ENCODE results near the gene THRSP.
"Not testable (repeated sequence)": the region's sequence is repeated elsewhere in the genome, so short reads cannot be mapped to it uniquely, and the experiment has no call there.

THRSP gene

DNA sequence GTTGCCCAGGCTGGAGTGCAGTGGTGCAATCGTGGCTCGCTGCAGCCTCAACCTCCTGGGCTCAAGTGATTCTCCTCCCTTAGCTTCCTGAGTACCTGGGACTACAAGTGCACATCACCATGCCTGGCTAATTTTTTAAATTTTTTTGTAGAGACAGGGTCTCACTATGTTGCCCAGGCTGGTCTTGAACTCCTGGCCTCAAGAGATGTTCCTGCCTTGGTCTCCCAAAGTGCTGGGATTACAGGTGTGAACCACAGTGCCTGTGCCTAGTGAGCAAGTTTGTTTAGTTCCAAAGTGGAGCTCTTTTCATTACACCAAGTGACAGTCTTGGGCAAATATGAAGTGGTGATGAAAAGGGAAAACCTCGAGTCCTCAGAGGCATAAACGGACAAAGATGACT is 13.9 kb downstream of the THRSP start:
- H3K27me3 ChIP-seq (ENCODE audit: control insufficient read depth in 2 of 2, insufficient read depth in 2 of 2, low read length in 2 of 2); H3K9ac ChIP-seq (ENCODE audit: low read depth in 1 of 2, low read length in 2 of 2); H3K27ac ChIP-seq (ENCODE audit: low read depth in 2 of 2, low read length in 2 of 2); H3K9me3 ChIP-seq (ENCODE audit: control insufficient read depth in 2 of 2, low read length in 2 of 2); H3K36me3 ChIP-seq (ENCODE audit: control insufficient read depth in 2 of 2, insufficient read depth in 2 of 2, low read length in 2 of 2): not testable (repeated sequence)
- Histone ChIP-seq H3K4me3 (ENCODE audit: low read length in 2 of 2) (peak overlapping the region; percentile 27 to 94), H3K4me1 (ENCODE audit: control insufficient read depth in 2 of 2, insufficient read depth in 2 of 2, low read length in 2 of 2) (peaks cover 13 to 14% of the 10 kb centered on the region in 2 donors)

- Histone ChIP-seq H3K4me1 (ENCODE audit: control insufficient read depth in 2 of 2, insufficient read depth in 2 of 2, low read length in 2 of 2) (peaks cover 13 to 14% of the 10 kb centered on the region in 2 donors), H3K4me3 (ENCODE audit: low read length in 2 of 2) (peak overlapping the region; percentile 94 to 95), H3K27me3 (ENCODE audit: control insufficient read depth in 2 of 2, insufficient read depth in 2 of 2, low read length in 2 of 2) (no peaks in the 10 kb centered on the region), H3K36me3 (ENCODE audit: control insufficient read depth in 2 of 2, insufficient read depth in 2 of 2, low read length in 2 of 2) (no peaks in the 10 kb centered on the region), H3K9ac (ENCODE audit: low read depth in 1 of 2, low read length in 2 of 2) (peak overlapping the region; percentile 90 to 95), H3K9me3 (ENCODE audit: control insufficient read depth in 2 of 2, low read length in 2 of 2) (no peaks in the 10 kb centered on the region), H3K27ac (ENCODE audit: low read depth in 2 of 2, low read length in 2 of 2) (no peak overlapping the region)
These were observed 14.8 kb downstream of the THRSP start for GRCh38 chr11:78078218-78079167.

- Histone ChIP-seq H3K4me3 (ENCODE audit: low read length in 2 of 2) (peak within 1 kb of the TSS; percentile 94 to 95), H3K9me3 (ENCODE audit: control insufficient read depth in 2 of 2, low read length in 2 of 2) (no peaks in the 10 kb centered on the region), H3K4me1 (ENCODE audit: control insufficient read depth in 2 of 2, insufficient read depth in 2 of 2, low read length in 2 of 2) (peaks cover 13 to 14% of the 10 kb centered on the region in 2 donors), H3K36me3 (ENCODE audit: control insufficient read depth in 2 of 2, insufficient read depth in 2 of 2, low read length in 2 of 2) (no peaks in the 10 kb centered on the region), H3K27me3 (ENCODE audit: control insufficient read depth in 2 of 2, insufficient read depth in 2 of 2, low read length in 2 of 2) (no peaks in the 10 kb centered on the region), H3K9ac (ENCODE audit: low read depth in 1 of 2, low read length in 2 of 2) (peak within 1 kb of the TSS; percentile 90 to 95), H3K27ac (ENCODE audit: low read depth in 2 of 2, low read length in 2 of 2) (peak within 1 kb of the TSS; percentile 80 to 81)
These were observed 15.8 kb downstream of the THRSP start, which contains the start of gene NDUFC2 for GRCh38 chr11:78079232-78080083. Gene NDUFC2, minus strand, starts transcription at chr11:78079862. Its CDS starts 118 bp downstream, at chr11:78079744.

GRCh38 chr11:78080084-78080817 is 16.6 kb downstream of the THRSP start:
- Histone ChIP-seq H3K4me3 (ENCODE audit: low read length in 2 of 2) (peak overlapping the region; percentile 94 to 95), H3K4me1 (ENCODE audit: control insufficient read depth in 2 of 2, insufficient read depth in 2 of 2, low read length in 2 of 2) (peaks cover 13 to 14% of the 10 kb centered on the region in 2 donors), H3K9ac (ENCODE audit: low read depth in 1 of 2, low read length in 2 of 2) (peak overlapping the region; percentile 90 to 95), H3K36me3 (ENCODE audit: control insufficient read depth in 2 of 2, insufficient read depth in 2 of 2, low read length in 2 of 2) (no peaks in the 10 kb centered on the region), H3K9me3 (ENCODE audit: control insufficient read depth in 2 of 2, low read length in 2 of 2) (no peaks in the 10 kb centered on the region), H3K27ac (ENCODE audit: low read depth in 2 of 2, low read length in 2 of 2) (peak overlapping the region; percentile 80 to 81), H3K27me3 (ENCODE audit: control insufficient read depth in 2 of 2, insufficient read depth in 2 of 2, low read length in 2 of 2) (no peaks in the 10 kb centered on the region)

DNA sequence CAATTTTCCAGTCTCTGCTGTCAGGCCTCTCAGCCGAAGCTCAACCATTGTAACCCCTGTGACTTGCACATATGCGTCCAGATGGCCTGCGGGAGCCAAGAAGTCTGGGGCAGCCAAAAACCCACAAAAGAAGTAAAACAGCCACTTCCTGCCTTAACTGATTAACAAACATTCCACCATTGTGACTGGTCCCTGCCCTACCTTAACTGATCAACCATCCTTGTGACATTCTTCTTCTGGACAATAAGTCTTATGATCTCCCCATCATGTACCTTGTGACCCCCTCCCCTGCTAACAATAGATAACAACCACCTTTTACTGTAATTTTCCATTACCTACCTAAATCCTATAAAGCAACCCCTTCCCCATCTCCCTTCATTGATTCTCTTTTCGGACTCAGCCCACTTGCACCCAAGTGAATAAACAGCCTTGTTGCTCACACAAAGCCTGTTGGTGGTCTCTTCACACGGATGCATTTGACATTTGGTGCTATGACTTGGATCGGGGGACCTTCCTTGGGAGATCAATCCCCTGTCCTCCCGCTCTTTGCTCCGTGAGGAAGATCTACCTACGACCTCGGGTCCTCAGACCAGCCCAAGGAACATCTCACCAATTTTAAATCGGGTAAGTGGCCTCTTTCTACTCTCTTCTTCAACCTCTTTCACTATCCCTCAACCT is 17.3 kb downstream of the THRSP start:
- Histone ChIP-seq H3K4me1 (ENCODE audit: control insufficient read depth in 2 of 2, insufficient read depth in 2 of 2, low read length in 2 of 2) (peaks cover 11 to 14% of the 10 kb centered on the region in 2 donors), H3K4me3 (ENCODE audit: low read length in 2 of 2) (no peak overlapping the region), H3K27ac (ENCODE audit: low read depth in 2 of 2, low read length in 2 of 2) (no peak overlapping the region)

DNA sequence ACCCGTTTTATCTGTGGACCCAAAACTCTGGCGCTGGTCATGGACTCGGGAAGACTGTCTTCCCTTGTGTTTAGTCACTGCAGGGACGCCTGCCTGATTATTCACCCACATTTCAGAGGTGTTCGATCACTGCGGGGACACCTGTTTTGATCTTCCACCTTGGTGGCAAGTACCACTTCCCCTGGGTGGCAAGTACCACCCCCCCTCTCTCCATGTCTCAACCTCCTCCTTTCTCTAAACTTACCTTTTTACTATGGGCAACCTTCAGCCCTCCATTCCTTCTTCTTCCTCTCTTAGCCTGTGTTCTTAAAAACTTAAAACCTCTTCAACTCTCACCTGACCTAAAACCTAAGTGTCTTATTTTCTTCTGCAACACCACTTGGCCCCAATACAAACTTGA is 17.9 kb downstream of the THRSP start:
- Histone ChIP-seq H3K4me3 (ENCODE audit: low read length in 2 of 2) (no peak overlapping the region), H3K27me3 (ENCODE audit: control insufficient read depth in 2 of 2, insufficient read depth in 2 of 2, low read length in 2 of 2) (no peaks in the 10 kb centered on the region), H3K27ac (ENCODE audit: low read depth in 2 of 2, low read length in 2 of 2) (no peak overlapping the region), H3K4me1 (ENCODE audit: control insufficient read depth in 2 of 2, insufficient read depth in 2 of 2, low read length in 2 of 2) (peaks cover 9 to 13% of the 10 kb centered on the region in 2 donors), H3K9me3 (ENCODE audit: control insufficient read depth in 2 of 2, low read length in 2 of 2) (no peaks in the 10 kb centered on the region), H3K36me3 (ENCODE audit: control insufficient read depth in 2 of 2, insufficient read depth in 2 of 2, low read length in 2 of 2) (no peaks in the 10 kb centered on the region), H3K9ac (ENCODE audit: low read depth in 1 of 2, low read length in 2 of 2) (no peak overlapping the region)

More for the DNA sequence above, 17.3 kb downstream of the THRSP start:
- Histone ChIP-seq H3K27me3 (ENCODE audit: control insufficient read depth in 2 of 2, insufficient read depth in 2 of 2, low read length in 2 of 2) (no peaks in the 10 kb centered on the region), H3K9me3 (ENCODE audit: control insufficient read depth in 2 of 2, low read length in 2 of 2) (no peaks in the 10 kb centered on the region), H3K9ac (ENCODE audit: low read depth in 1 of 2, low read length in 2 of 2) (no peak overlapping the region), H3K36me3 (ENCODE audit: control insufficient read depth in 2 of 2, insufficient read depth in 2 of 2, low read length in 2 of 2) (no peaks in the 10 kb centered on the region)

DNA sequence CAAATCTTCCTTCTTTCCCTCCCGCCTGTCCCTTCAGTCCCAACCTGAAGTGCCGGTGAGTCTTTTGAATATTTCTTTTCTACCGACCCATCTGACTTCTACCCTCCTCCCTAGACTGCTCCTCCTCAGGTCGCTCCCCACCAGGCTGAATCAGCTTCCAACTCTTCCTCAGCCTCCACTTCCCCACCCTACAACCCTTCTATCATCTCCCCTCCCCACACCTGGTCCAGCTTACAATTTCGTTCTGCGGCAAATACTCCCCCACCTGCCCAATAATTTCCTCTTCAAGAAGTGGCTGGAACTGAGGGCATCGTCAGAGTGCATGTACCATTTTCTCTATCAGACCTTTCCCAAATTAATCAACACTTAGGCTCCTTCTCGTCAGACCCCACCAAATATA is 18.5 kb downstream of the THRSP start:
- Histone ChIP-seq H3K9ac (ENCODE audit: low read depth in 1 of 2, low read length in 2 of 2) (no peak overlapping the region), H3K27me3 (ENCODE audit: control insufficient read depth in 2 of 2, insufficient read depth in 2 of 2, low read length in 2 of 2) (no peaks in the 10 kb centered on the region), H3K27ac (ENCODE audit: low read depth in 2 of 2, low read length in 2 of 2) (no peak overlapping the region), H3K36me3 (ENCODE audit: control insufficient read depth in 2 of 2, insufficient read depth in 2 of 2, low read length in 2 of 2) (no peaks in the 10 kb centered on the region), H3K4me1 (ENCODE audit: control insufficient read depth in 2 of 2, insufficient read depth in 2 of 2, low read length in 2 of 2) (peaks cover 6 to 11% of the 10 kb centered on the region in 2 donors), H3K9me3 (ENCODE audit: control insufficient read depth in 2 of 2, low read length in 2 of 2) (no peaks in the 10 kb centered on the region), H3K4me3 (ENCODE audit: low read length in 2 of 2) (no peak overlapping the region)

DNA sequence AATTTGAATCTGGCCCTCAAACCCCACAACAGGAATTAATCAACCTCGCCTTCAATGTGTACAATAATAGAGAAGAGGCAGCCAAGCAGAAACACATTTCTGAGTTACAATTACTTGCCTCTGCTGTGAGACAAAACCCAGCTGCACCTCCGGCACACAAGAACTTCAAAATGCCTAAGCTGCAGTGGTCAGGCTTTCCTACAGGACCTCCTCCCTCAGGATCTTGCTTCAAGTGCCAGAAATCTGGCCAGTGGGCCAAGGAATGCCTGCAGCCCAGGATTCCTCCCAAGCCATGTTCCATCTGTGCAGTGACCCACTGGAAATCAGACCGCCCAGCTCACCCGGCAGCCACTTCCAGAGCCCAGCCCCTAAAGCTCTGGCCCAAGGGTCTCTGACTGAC is 19.4 kb downstream of the THRSP start:
- H3K9ac ChIP-seq (ENCODE audit: low read depth in 1 of 2, low read length in 2 of 2), result no peak overlapping the region

GRCh38 chr11:78084506-78084905 is 20.8 kb downstream of the THRSP start:
- not testable (repeated sequence) for H3K27ac ChIP-seq (ENCODE audit: low read depth in 2 of 2, low read length in 2 of 2)

More for the DNA sequence above, 19.4 kb downstream of the THRSP start:
- no peaks in the 10 kb centered on the region for H3K9me3 ChIP-seq (ENCODE audit: control insufficient read depth in 2 of 2, low read length in 2 of 2)
- H3K27ac ChIP-seq (ENCODE audit: low read depth in 2 of 2, low read length in 2 of 2), result no peak overlapping the region
- peaks cover 4 to 5% of the 10 kb centered on the region in 2 donors for H3K4me1 ChIP-seq (ENCODE audit: control insufficient read depth in 2 of 2, insufficient read depth in 2 of 2, low read length in 2 of 2)
- H3K4me3 ChIP-seq (ENCODE audit: low read length in 2 of 2), result no peak overlapping the region
- no peaks in the 10 kb centered on the region for H3K27me3 ChIP-seq (ENCODE audit: control insufficient read depth in 2 of 2, insufficient read depth in 2 of 2, low read length in 2 of 2)
- H3K36me3 ChIP-seq (ENCODE audit: control insufficient read depth in 2 of 2, insufficient read depth in 2 of 2, low read length in 2 of 2), result no peaks in the 10 kb centered on the region

More at GRCh38 chr11:78084506-78084905, 20.8 kb downstream of the THRSP start:
- H3K9ac ChIP-seq (ENCODE audit: low read depth in 1 of 2, low read length in 2 of 2); H3K4me3 ChIP-seq (ENCODE audit: low read length in 2 of 2); H3K4me1 ChIP-seq (ENCODE audit: control insufficient read depth in 2 of 2, insufficient read depth in 2 of 2, low read length in 2 of 2); H3K36me3 ChIP-seq (ENCODE audit: control insufficient read depth in 2 of 2, insufficient read depth in 2 of 2, low read length in 2 of 2); H3K9me3 ChIP-seq (ENCODE audit: control insufficient read depth in 2 of 2, low read length in 2 of 2); H3K27me3 ChIP-seq (ENCODE audit: control insufficient read depth in 2 of 2, insufficient read depth in 2 of 2, low read length in 2 of 2): not testable (repeated sequence)

Data from mucosa of rectum (tissue), 2 donors.